OCI-LY3 (cell line): Measurements from ENCODE around the gene LRRC4B.
"Not testable (repeated sequence)": the region's sequence is repeated elsewhere in the genome, so short reads cannot be mapped to it uniquely, and the experiment has no call there.

ENCODE experiments used
- CTCF ChIP-seq: fragments of 200-600, 300-600 bp; sonication (generic); IDR thresholded peaks from 2 replicates; pipeline ENCODE4 v1.5.1; 2014; ENCODE audit warnings: antibody characterized with exemption, low read length, low read depth
- EZH2phosphoT487 ChIP-seq: fragments of 200-600 bp; shearing (Covaris generic); IDR thresholded peaks from 2 replicates; pipeline ENCODE4 v1.6.1; 2018; ENCODE audit warnings: antibody characterized with exemption, mixed run types, low read depth

GRCh38 chr19:50604264-50605073 is 36.2 kb upstream of the LRRC4B start:
- TF ChIP-seq CTCF, EZH2phosphoT487: not testable (repeated sequence)
